ENCODE results near the gene LARP6. TPM values are rescaled to one million over a fixed set of nuclear protein-coding genes. Genes with fewer than 3 reads are reported as not detected.

The LARP6 gene
- total RNA-seq, 1 experiment from 2014 or later = 66.3 TPM

Other genes with a start within 250 kb of the LARP6 start
- 303 TPM for gene UACA, start 90.6 kb downstream of the LARP6 start, total RNA-seq (2021; ENCODE audit: unreplicated experiment)
- 6.7 TPM for gene THAP10, start 38.3 kb upstream of the LARP6 start, total RNA-seq (2021; ENCODE audit: unreplicated experiment)
- gene LRRC49, start 38.7 kb upstream of the LARP6 start, total RNA-seq (2021; ENCODE audit: unreplicated experiment) = 8.3 TPM